HG03108 (cell line): ENCODE measurements around the gene FTCD.
"Not testable (repeated sequence)": the region's sequence is repeated elsewhere in the genome, so short reads cannot be mapped to it uniquely, and the experiment has no call there.

Source experiments
- ATAC-seq: cut with Tn5 transposase; IDR thresholded peaks from one replicate; pipeline ENCODE4 v1.9.1; 2021; ENCODE audit warnings: moderate library complexity; ENCODE audit not compliant: unreplicated experiment

The FTCD gene

GRCh38 chr21:46113497-46114176 is 41.7 kb downstream of the FTCD start:
- no peak for ATAC-seq

GRCh38 chr21:46112725-46113215 is 42.6 kb downstream of the FTCD start:
- no peak for ATAC-seq

- no peak for ATAC-seq
Observed at GRCh38 chr21:46111857-46112724, 43.3 kb downstream of the FTCD start.

GRCh38 chr21:46111193-46111571 is 44.2 kb downstream of the FTCD start:
- no peak for ATAC-seq

- no peak for ATAC-seq
Observed at GRCh38 chr21:46110499-46111192, 44.7 kb downstream of the FTCD start.

GRCh38 chr21:46109313-46110221 is 45.8 kb downstream of the FTCD start:
- no peak for ATAC-seq

GRCh38 chr21:46108827-46109312 is 46.5 kb downstream of the FTCD start:
- no peak for ATAC-seq

- ATAC-seq: not testable (repeated sequence)
Observed at GRCh38 chr21:46107376-46107775, 48.0 kb downstream of the FTCD start.

GRCh38 chr21:46104104-46104503 is 51.3 kb downstream of the FTCD start:
- no peak for ATAC-seq

- no peak for ATAC-seq
Observed at GRCh38 chr21:46100906-46101305, 54.5 kb downstream of the FTCD start.

GRCh38 chr21:46100426-46100825 is 55.0 kb downstream of the FTCD start:
- ATAC-seq: no peak

GRCh38 chr21:46100020-46100419 is 55.4 kb downstream of the FTCD start:
- ATAC-seq: no peak

GRCh38 chr21:46099476-46099875 is 55.9 kb downstream of the FTCD start:
- ATAC-seq: no peak

- no peak for ATAC-seq
Observed at GRCh38 chr21:46098303-46099141, 56.9 kb downstream of the FTCD start.

- no peak for ATAC-seq
Observed at GRCh38 chr21:46097336-46098293, 57.8 kb downstream of the FTCD start, which contains the start of gene COL6A2. Gene COL6A2 (plus strand): TSS chr21:46098112.

- ATAC-seq: no peak
Observed at GRCh38 chr21:46096596-46097335, 58.6 kb downstream of the FTCD start.

GRCh38 chr21:46095814-46096595 is 59.4 kb downstream of the FTCD start:
- no peak for ATAC-seq
